ENCODE data around the gene TCTA.

GRCh38 chr3:49412632-49413337, 562 bp downstream of the TCTA start:
- TF ChIP-seq CTCF (IDR thresholded peaks at IDR 0.05; ENCODE audit: extremely low read depth in 1 of 2, insufficient read depth in 1 of 2, low read depth in 1 of 2, low read length in 2 of 2) (no peak), POLR2A (IDR thresholded peaks at IDR 0.05; ENCODE audit: low read depth, low read length) (no peak), POLR2AphosphoS5 (IDR thresholded peaks at IDR 0.05; ENCODE audit: insufficient read depth, low read depth, low read length) (no peak), EZH2 (IDR thresholded peaks at IDR 0.05; ENCODE audit: borderline replicate concordance, low read depth, low read length, severe bottlenecking) (no peak), MAX (IDR thresholded peaks at IDR 0.05; ENCODE audit: insufficient read depth, insufficient read length) (no peak), GATA2 (IDR thresholded peaks at IDR 0.05; ENCODE audit: insufficient read depth, insufficient read length, low read depth, low read length) (no peak), JUN (IDR thresholded peaks at IDR 0.05; ENCODE audit: borderline replicate concordance, insufficient read depth, insufficient read length, low read depth) (no peak)

Measured in endothelial cell of umbilical vein (primary cell).